ENCODE data around the gene ZNF385B. TPM values are rescaled to one million over a fixed set of nuclear protein-coding genes. Genes with fewer than 3 reads are reported as not detected.

Gene ZNF385B
- total RNA-seq, 1 experiment from 2014 or later = 2.2 TPM

DNA sequence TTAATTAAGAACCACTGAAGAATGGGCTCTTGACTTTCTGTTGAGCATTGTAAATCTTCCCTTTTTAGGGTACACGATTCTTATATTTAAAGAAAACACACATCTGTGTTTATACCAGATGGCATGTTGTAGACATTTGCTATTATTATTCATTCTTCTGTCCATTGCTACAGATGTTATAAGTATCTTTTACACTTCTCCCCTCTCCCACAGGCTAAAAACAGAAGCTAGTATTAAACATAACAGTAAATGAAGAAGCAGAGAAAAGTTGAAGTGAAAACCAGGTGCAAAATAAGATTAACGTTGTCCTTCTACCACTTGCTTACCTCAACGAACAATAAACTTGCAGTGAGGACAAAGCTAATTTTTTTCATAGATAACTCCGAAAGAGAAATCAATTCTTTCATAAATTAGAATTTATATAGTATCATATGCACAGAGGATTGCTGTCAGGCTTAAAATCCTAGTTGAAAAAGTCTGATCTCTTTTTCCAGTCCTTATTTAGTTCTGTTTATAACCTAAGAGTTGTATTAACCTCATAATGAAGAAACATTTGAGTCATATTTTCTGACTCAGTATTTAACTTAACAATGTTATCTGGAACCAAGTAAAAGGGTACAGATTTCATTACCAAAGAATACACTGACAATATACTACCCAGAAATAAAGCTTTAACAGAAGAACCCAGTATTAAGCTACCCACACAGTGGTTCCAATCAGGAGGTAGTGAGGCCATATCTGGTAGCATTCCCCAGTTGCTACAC is 16.4 kb upstream of the ZNF385B start (continued):
- TF ChIP-seq CTCF (IDR thresholded peaks at IDR 0.05) = no peak
- TF ChIP-seq ZNF317 (CRISPR knock-in tag; IDR thresholded peaks at IDR 0.05; ENCODE audit: borderline replicate concordance, low read depth) = no peak
- TF ChIP-seq NR1H2 (CRISPR knock-in tag; IDR thresholded peaks at IDR 0.05) = no peak
- TF ChIP-seq ZNF232 (CRISPR knock-in tag; IDR thresholded peaks at IDR 0.05) = no peak
- TF ChIP-seq NFYB (CRISPR knock-in tag; conservative IDR thresholded peaks at IDR 0.05; ENCODE audit: low read depth) = no peak
- TF ChIP-seq, protein P1, sequence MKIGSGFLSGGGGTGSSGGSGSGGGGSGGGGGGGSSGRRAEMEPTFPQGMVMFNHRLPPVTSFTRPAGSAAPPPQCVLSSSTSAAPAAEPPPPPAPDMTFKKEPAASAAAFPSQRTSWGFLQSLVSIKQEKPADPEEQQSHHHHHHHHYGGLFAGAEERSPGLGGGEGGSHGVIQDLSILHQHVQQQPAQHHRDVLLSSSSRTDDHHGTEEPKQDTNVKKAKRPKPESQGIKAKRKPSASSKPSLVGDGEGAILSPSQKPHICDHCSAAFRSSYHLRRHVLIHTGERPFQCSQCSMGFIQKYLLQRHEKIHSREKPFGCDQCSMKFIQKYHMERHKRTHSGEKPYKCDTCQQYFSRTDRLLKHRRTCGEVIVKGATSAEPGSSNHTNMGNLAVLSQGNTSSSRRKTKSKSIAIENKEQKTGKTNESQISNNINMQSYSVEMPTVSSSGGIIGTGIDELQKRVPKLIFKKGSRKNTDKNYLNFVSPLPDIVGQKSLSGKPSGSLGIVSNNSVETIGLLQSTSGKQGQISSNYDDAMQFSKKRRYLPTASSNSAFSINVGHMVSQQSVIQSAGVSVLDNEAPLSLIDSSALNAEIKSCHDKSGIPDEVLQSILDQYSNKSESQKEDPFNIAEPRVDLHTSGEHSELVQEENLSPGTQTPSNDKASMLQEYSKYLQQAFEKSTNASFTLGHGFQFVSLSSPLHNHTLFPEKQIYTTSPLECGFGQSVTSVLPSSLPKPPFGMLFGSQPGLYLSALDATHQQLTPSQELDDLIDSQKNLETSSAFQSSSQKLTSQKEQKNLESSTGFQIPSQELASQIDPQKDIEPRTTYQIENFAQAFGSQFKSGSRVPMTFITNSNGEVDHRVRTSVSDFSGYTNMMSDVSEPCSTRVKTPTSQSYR (CRISPR knock-in tag; IDR thresholded peaks at IDR 0.05) = no peak

GRCh38 chr2:179876266-179876665 is 14.9 kb upstream of the ZNF385B start:
- TF ChIP-seq, protein P2, sequence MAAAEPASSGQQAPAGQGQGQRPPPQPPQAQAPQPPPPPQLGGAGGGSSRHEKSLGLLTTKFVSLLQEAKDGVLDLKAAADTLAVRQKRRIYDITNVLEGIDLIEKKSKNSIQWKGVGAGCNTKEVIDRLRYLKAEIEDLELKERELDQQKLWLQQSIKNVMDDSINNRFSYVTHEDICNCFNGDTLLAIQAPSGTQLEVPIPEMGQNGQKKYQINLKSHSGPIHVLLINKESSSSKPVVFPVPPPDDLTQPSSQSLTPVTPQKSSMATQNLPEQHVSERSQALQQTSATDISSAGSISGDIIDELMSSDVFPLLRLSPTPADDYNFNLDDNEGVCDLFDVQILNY (CRISPR knock-in tag; IDR thresholded peaks at IDR 0.05) = no peak
- TF ChIP-seq IRF2 (CRISPR knock-in tag; IDR thresholded peaks at IDR 0.05; ENCODE audit: borderline replicate concordance, low read depth) (no peak), JAZF1 (CRISPR knock-in tag; IDR thresholded peaks at IDR 0.05) (no peak), ZMAT4 (CRISPR knock-in tag; IDR thresholded peaks at IDR 0.05) (no peak), ZNF138 (CRISPR knock-in tag; conservative IDR thresholded peaks at IDR 0.05) (no peak)
- TF ChIP-seq, protein P3, sequence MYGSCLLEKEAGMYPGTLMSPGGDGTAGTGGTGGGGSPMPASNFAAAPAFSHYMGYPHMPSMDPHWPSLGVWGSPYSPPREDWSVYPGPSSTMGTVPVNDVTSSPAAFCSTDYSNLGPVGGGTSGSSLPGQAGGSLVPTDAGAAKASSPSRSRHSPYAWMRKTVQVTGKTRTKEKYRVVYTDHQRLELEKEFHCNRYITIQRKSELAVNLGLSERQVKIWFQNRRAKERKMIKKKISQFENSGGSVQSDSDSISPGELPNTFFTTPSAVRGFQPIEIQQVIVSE (CRISPR knock-in tag; IDR thresholded peaks at IDR 0.05; ENCODE audit: borderline replicate concordance) = no peak
- TF ChIP-seq, protein P4, sequence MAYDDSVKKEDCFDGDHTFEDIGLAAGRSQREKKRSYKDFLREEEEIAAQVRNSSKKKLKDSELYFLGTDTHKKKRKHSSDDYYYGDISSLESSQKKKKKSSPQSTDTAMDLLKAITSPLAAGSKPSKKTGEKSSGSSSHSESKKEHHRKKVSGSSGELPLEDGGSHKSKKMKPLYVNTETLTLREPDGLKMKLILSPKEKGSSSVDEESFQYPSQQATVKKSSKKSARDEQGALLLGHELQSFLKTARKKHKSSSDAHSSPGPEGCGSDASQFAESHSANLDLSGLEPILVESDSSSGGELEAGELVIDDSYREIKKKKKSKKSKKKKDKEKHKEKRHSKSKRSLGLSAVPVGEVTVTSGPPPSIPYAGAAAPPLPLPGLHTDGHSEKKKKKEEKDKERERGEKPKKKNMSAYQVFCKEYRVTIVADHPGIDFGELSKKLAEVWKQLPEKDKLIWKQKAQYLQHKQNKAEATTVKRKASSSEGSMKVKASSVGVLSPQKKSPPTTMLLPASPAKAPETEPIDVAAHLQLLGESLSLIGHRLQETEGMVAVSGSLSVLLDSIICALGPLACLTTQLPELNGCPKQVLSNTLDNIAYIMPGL (CRISPR knock-in tag; IDR thresholded peaks at IDR 0.05) = no peak
- DNase-seq (ENCODE audit: low spot score) (no peak), ATAC-seq (no peak; the same call in 1 of the 2 replicates)
- Mint-ChIP-seq H3K4me3 (no peak overlapping the region), H3K36me3 (no peaks in the 10 kb centered on the region), H3K9me3 (no peaks in the 10 kb centered on the region), H3K27me3 (ENCODE audit: low read depth) (no peaks in the 10 kb centered on the region), H3K4me1 (no peaks in the 10 kb centered on the region), H3K27ac (no peak overlapping the region)
- ChIA-PET POLR2A (no interaction called here), CTCF (interaction anchor here (0.7 to 1.0 kb wide), 2 partner anchors 15 to 23 kb away, joined by 3 read pairs; no protein-coding TSS in a partner anchor)

- H3K27me3 Mint-ChIP-seq (ENCODE audit: low read depth) = no peaks in the 10 kb centered on the region
- DNase-seq (ENCODE audit: low spot score) (no peak), ATAC-seq (no peak)
- no peaks in the 10 kb centered on the region for H3K4me1 Mint-ChIP-seq
- ChIA-PET POLR2A (no interaction called here), CTCF (interaction anchor here (0.7 to 1.0 kb wide), 2 partner anchors 15 to 23 kb away, joined by 3 read pairs; no protein-coding TSS in a partner anchor)
- no peak overlapping the region for H3K27ac Mint-ChIP-seq
- H3K36me3 Mint-ChIP-seq = no peaks in the 10 kb centered on the region
- no peak overlapping the region for H3K4me3 Mint-ChIP-seq
- no peaks in the 10 kb centered on the region for H3K9me3 Mint-ChIP-seq
- TF ChIP-seq ZBTB21 (CRISPR knock-in tag; IDR thresholded peaks at IDR 0.05; ENCODE audit: borderline replicate concordance) = no peak
- no peak for TF ChIP-seq ATF2 (CRISPR knock-in tag; IDR thresholded peaks at IDR 0.05; ENCODE audit: borderline replicate concordance, low read depth)
- TF ChIP-seq CREM (CRISPR knock-in tag; IDR thresholded peaks at IDR 0.05) = no peak
- no peak for TF ChIP-seq ZNF396 (CRISPR knock-in tag; IDR thresholded peaks at IDR 0.05; ENCODE audit: borderline replicate concordance)
- no peak for TF ChIP-seq ESRRA (CRISPR knock-in tag; IDR thresholded peaks at IDR 0.05; ENCODE audit: borderline replicate concordance)
- no peak for TF ChIP-seq TP53 (CRISPR knock-in tag; IDR thresholded peaks at IDR 0.05)
- TF ChIP-seq RELA (CRISPR knock-in tag; IDR thresholded peaks at IDR 0.05; ENCODE audit: borderline replicate concordance) = no peak
- TF ChIP-seq NR2C2 (CRISPR knock-in tag; IDR thresholded peaks at IDR 0.05) = no peak
- TF ChIP-seq JAZF1 (CRISPR knock-in tag; IDR thresholded peaks at IDR 0.05) = no peak
- no peak for TF ChIP-seq ZNF138 (CRISPR knock-in tag; conservative IDR thresholded peaks at IDR 0.05)
These were observed 14.5 kb upstream of the ZNF385B start for GRCh38 chr2:179875864-179876263.
